NCI-H460 (cell line): ENCODE results near the gene MAT2B. TPM values are rescaled to one million over a fixed set of nuclear protein-coding genes. Genes with fewer than 3 reads are reported as not detected.

Experiments
- DNase-seq: peaks from one replicate; pipeline ENCODE4 v3.0.0-alpha.2; 2016; ENCODE audit warnings: low read depth; ENCODE audit errors: extremely low read depth
- total RNA-seq: library from RNA; depleted of rRNA; stranded (reverse); fragments of >200 nt; shearing (Covaris generic); gene quantifications from 2 replicates; pipeline ENCODE4 v1.2.3, GENCODE V29; 2014; rRNA removed

MAT2B gene
- total RNA-seq, 1 experiment from 2014 or later = 65.3 TPM

DNA sequence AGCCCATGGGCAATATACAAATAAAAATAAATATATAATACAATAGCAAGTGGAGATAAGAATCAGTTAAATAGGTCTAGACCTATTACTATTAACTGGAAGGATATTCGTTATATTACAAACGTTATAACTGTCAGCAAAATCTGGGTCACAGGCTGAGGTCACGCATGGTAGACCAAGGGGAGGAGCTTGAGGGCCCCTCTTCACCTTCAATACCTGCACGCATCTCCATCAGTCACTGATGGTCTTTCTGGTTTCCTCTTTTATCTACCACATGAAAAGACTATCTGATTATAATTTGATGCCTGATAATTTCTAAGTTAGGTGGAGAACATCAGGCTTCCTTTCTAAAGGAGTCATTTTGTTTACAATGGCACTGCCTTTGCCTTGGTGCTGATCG lies 43.2 kb downstream of the MAT2B start:
- DNase-seq = no peak

DNA sequence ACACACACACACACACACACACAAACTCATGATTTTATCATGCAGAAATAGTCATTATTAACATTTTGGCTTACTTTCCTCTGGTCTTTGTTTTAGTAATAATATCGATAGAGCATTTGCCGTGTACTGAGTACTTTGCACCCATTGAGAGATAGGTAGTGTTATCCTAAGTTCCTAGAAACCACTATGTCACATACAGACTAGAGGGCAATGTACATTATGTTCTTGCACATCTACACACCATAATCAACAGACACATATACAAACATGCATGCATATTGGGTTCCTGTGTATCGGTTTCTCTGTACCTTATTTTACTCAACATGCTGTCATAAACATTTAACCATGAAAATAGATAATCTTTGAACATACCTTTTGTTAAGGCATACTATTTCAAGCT lies 45.7 kb downstream of the MAT2B start:
- DNase-seq = no peak

DNA sequence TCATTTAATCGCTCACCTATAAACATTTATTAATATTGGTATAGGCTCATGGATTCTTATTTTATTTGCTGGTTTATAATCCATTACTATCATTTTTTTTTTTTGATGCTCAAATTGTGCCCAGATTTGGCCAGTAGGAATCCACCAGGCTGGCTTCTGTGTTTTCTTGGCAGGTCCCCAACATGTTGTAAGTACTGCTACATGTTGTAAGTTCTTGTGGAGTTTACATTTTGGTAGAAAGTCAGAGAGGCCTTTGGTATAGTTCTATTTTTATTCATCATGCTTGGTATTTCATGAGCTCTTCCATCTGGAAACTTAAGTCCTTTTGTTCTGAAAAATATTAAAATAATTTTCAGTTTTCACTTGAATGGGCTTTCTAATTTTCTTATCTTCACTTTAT lies 47.1 kb downstream of the MAT2B start:
- no peak for DNase-seq

DNA sequence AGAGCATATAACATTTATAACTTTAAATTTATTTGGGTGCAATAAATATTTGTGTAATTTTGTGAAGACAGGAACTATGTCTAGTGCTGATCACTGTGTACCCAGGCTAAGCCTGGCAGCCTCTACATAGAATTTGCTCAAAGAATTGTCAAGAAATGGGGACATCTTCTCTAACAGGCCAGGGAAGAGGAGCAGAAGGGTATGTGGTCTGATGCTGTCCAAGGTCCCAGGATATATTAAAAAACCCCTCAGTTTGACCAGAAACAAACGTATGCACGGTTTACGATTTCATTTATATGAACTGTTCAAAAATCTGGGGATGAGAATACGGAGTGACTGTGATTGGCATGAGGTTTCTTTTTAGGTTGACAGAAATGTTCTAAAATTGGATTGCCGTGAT lies 55.9 kb downstream of the MAT2B start:
- no peak for DNase-seq

DNA sequence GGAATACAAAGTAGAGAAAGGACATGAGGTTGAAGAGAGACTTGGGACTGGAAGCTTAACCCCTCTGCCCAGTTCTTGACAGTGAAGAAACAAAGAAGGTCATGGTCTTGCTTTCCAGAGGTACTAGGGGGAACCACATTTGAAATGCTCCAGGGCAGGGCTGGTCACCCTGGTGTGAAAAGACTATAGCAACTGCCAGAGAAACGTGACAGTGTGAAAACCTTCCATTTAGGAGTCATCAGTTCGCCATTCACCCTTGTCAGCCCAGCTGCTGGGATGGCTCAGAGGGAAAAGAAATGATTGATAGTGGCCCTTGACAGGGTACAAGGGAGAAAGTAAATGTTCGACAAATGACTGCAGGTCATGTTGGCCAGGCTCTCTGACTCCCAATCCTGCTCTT lies 56.7 kb downstream of the MAT2B start:
- no peak for DNase-seq

DNA sequence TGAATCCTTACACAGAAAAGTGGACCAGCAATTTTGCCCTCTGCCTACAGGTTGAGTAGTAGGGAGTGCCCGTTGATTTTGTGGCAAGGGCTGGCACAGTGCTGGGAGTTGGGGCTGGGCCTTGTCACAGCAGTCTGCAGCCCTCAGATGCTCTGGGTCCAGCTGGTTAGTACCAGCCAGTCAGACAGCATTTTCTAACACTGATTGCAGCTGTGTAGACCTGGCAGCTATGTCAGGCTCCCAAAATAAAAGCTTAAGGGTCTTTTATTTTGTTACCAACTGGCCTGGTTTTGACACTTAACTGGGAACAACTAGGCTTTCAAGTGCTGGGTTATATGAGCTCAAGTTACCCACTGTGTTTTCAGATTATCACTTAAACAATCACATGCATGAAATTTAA lies 57.7 kb downstream of the MAT2B start:
- no peak for DNase-seq

DNA sequence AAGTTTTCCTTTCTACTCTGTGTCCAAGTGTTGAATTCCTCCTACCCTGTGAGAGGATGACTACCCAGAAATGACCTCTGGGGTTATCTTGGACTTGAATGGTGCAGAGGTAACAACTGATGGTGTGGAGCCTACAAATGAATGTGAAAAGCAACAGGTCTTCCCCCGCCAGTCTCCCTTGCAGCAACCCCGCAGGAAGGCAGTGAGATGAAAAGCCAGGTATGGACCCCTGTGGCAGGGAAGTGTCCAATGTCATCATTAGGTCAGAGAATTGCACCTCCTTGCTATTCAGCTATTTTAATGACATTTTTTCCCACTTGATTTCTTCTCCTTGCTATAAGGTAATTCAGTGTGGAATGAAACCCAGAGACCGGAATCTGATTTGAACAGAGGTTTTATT lies 58.5 kb downstream of the MAT2B start:
- no peak for DNase-seq

DNA sequence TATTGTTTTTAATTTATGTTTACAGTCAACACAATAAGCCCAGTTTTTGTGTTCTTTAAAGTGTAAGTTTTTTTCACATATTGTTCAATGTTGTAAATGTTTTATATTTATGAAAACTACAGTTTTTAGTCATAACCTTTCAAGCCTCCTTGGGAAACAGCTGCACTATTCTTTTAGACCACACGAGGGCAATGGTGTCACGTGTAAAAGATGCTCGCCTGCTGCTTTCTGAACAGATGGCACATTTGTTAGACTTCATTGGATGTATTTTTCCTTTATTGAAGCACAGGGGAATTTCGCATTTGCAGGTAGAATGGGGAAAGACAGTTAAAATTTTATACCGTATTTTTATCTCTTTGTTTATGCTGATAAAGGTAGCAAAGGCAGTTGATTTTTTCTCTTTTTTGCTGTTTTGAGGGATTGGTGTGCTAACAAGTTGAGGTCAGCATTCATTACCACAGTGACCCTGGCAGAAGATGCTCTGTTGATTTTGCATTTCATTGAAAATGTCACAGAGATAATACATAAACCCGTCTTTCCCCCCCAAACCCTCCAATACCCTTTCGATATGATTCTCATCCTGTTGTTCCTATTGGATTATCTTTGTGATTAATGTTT lies 59.0 kb downstream of the MAT2B start:
- peak; percentile 69 for DNase-seq

DNA sequence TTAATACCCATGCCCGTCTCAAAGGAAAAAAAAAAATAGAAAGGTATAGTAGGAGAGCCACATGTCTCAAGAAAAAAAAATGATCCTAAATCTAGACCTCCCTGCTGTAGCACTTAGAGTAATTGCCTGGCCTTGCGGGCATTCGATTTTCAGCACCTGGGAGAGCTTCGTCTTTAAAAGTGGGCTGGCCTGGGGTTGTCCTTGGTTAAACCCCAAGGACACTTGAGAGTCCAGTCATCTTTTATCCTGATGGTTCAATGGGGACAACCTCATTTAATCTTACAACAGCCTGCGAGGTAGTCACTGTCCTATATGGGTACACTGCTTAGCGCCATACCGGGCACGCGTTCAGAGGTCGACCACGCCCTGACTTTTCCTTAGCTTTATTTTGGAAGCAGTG lies 60.1 kb downstream of the MAT2B start:
- DNase-seq = no peak

DNA sequence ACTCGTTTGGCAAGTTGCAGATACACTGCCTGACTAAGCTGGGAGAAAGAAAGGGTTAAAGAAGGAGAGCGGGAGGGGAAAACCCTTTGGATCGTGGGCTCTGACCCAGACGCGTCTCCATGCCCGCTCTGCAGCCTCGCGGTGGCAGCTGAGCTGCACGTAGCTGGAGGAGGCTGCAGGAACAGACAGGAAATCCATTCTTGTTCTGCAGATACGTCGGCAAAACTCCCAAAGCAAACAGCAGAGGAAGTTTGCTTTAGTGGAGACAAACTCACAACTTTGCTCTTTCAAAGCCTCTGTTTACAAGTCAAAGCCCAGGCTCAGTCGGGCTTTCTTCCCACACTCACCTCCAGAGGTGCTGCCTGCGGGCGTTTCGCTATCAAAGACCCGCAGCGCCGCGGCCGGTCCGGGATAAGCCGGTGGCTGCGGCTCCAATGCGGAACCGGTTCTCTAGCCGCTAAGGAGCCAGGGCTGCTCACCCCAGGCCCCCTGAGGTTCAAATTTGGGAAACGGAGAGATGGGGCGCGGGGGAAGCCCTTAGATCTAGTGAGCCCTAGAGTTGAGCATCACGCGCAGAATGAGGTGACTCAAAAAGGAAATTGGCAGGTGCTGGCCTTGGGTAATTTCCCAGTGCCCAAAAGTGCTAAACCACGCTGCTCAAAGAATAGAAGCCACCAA lies 60.7 kb downstream of the MAT2B start:
- DNase-seq = no peak

DNA sequence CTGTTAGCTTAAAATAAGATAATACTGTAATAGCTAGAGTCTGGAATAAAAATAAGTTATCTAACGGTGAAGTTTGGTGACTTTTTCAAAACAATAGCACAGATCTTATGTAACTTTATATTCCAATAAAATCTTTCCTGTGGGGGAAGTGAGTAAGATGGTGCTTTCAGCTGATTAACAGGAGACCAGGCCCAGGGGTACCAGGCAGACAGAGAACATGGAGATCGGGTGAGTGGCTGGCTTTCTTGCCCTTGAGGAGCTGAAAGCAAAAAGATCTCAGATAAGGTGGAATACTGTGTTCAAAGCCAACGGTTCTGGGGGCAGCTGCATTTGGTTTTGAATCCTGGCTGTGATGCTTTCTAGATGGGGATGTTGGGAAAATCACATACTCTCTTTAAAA lies 61.3 kb downstream of the MAT2B start:
- no peak for DNase-seq

DNA sequence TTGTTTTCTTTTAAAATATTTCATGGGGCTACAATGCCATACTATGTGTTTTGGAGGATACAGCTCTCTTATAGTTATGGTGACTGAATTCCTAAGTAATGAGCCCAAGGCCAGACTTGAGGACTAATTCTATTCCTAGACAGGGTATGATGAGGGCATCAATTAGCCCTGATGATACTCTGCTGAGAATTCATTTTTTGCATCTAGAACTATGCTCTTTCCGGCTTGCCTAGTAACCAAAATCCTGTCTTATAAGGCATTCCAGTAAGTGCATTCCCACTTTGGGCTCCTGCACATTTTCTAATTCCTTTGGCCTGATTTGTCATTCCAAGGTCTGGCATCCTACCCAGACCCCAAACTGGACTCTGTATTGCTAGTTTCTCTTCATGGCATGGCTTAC lies 62.4 kb downstream of the MAT2B start:
- no peak for DNase-seq

Other genes with a start within 250 kb of the MAT2B start
- gene CCNG1, start 68.0 kb upstream of the MAT2B start, total RNA-seq = 281 and 296 TPM in 2 replicates
- gene NUDCD2, start 45.5 kb upstream of the MAT2B start, total RNA-seq = 23.4 and 31.0 TPM in 2 replicates
- 75.7 and 78.2 TPM in 2 replicates for gene HMMR, start 45.0 kb upstream of the MAT2B start, total RNA-seq